HG02642 (cell line): ENCODE results near the gene BMP7.
"Not testable (repeated sequence)": the region's sequence is repeated elsewhere in the genome, so short reads cannot be mapped to it uniquely, and the experiment has no call there.

Experiments
- ATAC-seq: cut with Tn5 transposase; IDR thresholded peaks from one replicate; pipeline ENCODE4 v1.9.1; 2021; ENCODE audit warnings: mild to moderate bottlenecking; ENCODE audit not compliant: unreplicated experiment, poor library complexity

BMP7 gene

GRCh38 chr20:57252559-57253162 lies 13.8 kb downstream of the BMP7 start:
- ATAC-seq: no peak

GRCh38 chr20:57251949-57252348 lies 14.5 kb downstream of the BMP7 start:
- ATAC-seq: no peak

GRCh38 chr20:57251344-57251743 lies 15.1 kb downstream of the BMP7 start:
- ATAC-seq: no peak

GRCh38 chr20:57250607-57251343 lies 15.7 kb downstream of the BMP7 start:
- ATAC-seq: no peak

DNA sequence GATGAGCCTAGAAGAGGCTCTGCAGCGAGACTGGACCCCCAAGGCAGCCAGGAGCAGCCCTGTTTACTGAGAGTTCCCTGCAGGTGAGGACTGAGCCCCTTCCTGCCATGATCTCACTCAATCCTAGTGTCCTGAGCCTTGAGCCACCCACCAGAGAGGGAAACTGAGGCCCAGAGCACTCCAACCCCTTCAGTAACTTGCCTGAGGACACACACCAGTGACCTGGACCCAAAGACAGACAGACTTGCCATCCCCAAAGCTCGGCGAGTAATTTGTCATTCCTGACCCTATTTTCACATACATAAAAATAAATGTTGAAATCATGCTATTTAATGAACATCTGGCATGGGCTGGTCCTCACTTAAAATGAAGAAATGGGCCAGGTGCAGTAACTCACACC lies 16.7 kb downstream of the BMP7 start:
- no peak for ATAC-seq

DNA sequence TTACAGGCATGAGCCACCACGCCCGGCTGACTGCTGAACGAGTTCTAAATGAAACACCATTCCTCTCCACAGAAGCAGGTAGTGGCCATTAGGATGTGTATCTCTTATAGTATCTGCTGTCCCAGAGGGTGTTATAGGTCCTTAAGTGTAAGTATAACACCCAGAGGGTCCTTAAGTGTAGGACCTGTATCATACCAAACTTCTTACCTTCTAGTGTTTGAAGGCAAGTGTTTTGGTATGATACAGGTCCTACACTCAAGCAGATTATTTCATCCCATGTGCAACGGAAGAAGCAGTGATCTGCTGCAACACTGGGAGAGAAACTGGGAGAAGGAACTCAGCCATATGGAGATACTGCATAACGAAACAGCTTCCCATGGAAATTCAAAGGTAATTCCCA lies 17.4 kb downstream of the BMP7 start:
- ATAC-seq: no peak

GRCh38 chr20:57248132-57248797 lies 18.2 kb downstream of the BMP7 start:
- ATAC-seq: no peak

GRCh38 chr20:57247292-57247965 lies 19.0 kb downstream of the BMP7 start:
- ATAC-seq: no peak

GRCh38 chr20:57245997-57246396 lies 20.4 kb downstream of the BMP7 start:
- no peak for ATAC-seq

- no peak for ATAC-seq
Measured at GRCh38 chr20:57244627-57245214, 21.7 kb downstream of the BMP7 start.

GRCh38 chr20:57244221-57244585 lies 22.2 kb downstream of the BMP7 start:
- no peak for ATAC-seq

DNA sequence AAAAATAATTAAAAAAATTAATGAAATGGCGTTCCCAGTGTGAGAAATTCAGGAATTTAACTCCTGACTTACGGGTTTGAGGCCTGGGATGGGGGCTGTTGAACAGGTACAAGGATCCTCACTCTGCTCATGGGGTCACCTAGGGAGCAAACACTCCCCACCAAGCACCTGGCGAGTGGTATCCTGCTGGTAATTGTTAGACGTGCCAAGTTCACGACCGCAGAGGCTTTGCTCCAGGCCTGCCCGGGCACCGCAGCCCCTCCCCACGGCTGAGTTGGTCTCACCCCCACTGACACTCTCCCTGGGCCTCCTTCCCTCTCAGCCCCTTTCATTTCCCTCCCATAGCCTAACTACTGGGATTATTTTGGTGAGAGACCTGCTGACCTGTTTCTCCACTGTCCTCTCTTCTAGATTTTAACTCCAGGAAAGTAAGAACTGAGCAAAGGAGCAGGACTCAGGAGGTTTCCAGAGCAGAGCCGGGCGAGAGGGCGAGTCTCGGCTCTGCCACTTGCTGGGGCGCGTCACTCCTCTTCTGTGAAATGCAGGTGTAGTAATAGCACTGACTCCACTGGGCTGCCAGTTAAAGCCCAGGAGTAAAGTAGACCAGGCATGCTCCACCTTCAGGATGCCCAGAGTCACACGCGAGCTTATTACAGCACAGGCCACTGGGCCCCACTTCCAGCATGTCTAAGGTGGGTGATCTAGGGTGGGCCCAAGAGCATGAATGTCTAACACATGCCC lies 22.8 kb downstream of the BMP7 start:
- no peak for ATAC-seq

DNA sequence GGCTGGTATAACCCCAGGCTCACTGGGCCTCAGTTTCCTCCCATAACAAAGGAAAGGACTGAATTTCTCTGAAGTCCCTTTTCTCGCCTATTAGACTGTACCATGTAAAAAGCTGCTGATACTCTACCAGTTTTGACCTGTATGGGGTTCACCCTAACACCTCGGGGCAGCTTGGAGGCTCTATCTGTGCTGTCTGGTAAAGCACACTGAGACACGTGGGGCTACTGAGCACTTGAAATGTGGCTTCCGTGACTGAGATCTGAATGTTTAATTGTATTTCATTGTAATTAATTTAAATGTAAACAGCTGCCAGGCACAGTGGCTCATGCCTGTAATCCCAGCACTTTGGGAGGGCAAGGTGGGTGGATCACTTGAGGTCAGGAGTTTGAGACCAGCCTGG lies 24.0 kb downstream of the BMP7 start:
- ATAC-seq: no peak

GRCh38 chr20:57241363-57241991 lies 25.0 kb downstream of the BMP7 start:
- ATAC-seq: no peak

GRCh38 chr20:57240581-57241362 lies 25.7 kb downstream of the BMP7 start:
- no peak for ATAC-seq

DNA sequence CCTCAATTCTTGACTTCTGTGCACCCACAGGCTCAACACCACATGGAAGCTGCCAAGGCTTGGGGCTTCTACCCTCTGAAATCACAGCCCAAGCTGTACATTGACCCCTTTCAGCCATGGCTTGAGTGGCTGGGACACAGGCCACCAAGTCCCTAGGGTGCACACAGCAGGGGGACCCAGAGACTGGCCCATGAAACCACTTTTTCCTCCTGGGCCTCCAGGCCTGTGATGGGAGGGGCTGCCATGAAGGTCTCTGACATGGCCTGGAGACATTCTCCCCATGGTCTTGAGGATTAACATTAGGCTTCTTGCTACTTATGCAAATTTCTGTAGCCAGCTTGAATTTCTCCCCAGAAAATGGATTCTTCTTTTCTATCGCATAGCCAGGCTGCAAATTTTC lies 26.7 kb downstream of the BMP7 start:
- ATAC-seq: not testable (repeated sequence)

GRCh38 chr20:57239324-57239723 lies 27.1 kb downstream of the BMP7 start:
- not testable (repeated sequence) for ATAC-seq

GRCh38 chr20:57238089-57238488 lies 28.4 kb downstream of the BMP7 start:
- no peak for ATAC-seq

GRCh38 chr20:57237585-57237953 lies 28.9 kb downstream of the BMP7 start:
- no peak for ATAC-seq
